OCI-LY7 (cell line): ENCODE results near the gene GABRR2. TPM values are rescaled to one million over a fixed set of nuclear protein-coding genes. Genes with fewer than 3 reads are reported as not detected.

Source experiments
- BruUV-seq: library from RNA; stranded (reverse); fragments of 400-500 nt; replicated peaks from 2 replicates; lab custom pipeline; 2021; lab: Mats Ljungman, UMichigan
- CTCF ChIA-PET: fragments of 300-600 bp; sonication (Branson Sonifier 250); formaldehyde crosslinking; loops from one replicate; lab custom pipeline; 2022; ENCODE audit warnings: antibody characterized with exemption; ENCODE audit not compliant: unreplicated experiment; lab: Charles Lee
- POLR2A ChIA-PET: fragments of 300-600 bp; sonication (Branson Sonifier 250); formaldehyde crosslinking; loops from one replicate; lab custom pipeline; 2022; ENCODE audit warnings: antibody characterized with exemption; lab: Charles Lee
- DNase-seq: peaks from one replicate; pipeline ENCODE4 v3.0.0-alpha.2; 2015; ENCODE audit warnings: low spot score
- H2AFZ ChIP-seq: fragments of 200-600 bp; sonication (generic), shearing (Covaris generic); 2 replicates; pipeline ENCODE4 v1.6.1; 2014; ENCODE audit warnings: mild to moderate bottlenecking, antibody characterized with exemption, low read length, moderate library complexity
- H3K27ac ChIP-seq: fragments of 200-600 bp; sonication (generic); 2 replicates; pipeline ENCODE4 v1.5.1; 2014; ENCODE audit warnings: mixed run types, low read depth, mild to moderate bottlenecking, moderate library complexity, low read length, inconsistent platforms; ENCODE audit not compliant: poor library complexity, severe bottlenecking
- H3K36me3 ChIP-seq: fragments of 200-600 bp; sonication (generic); 2 replicates; pipeline ENCODE4 v1.6.1; 2014; ENCODE audit warnings: mild to moderate bottlenecking, antibody characterized with exemption, low read length, moderate library complexity, mixed read lengths; ENCODE audit not compliant: insufficient read depth
- H3K4me1 ChIP-seq: fragments of 200-600 bp; sonication (generic); 2 replicates; pipeline ENCODE4 v1.5.1; 2014; ENCODE audit warnings: mild to moderate bottlenecking, low read length; ENCODE audit not compliant: insufficient read depth, poor library complexity, severe bottlenecking
- H3K4me2 ChIP-seq: fragments of 200-600 bp; sonication (generic); 2 replicates; pipeline ENCODE4 v1.6.1; 2014; ENCODE audit warnings: mild to moderate bottlenecking, low read length
- H3K4me3 ChIP-seq: fragments of 200-600 bp; sonication (generic); 2 replicates; pipeline ENCODE4 v1.5.1; 2014; ENCODE audit warnings: mild to moderate bottlenecking, low read depth, low read length; ENCODE audit not compliant: poor library complexity, severe bottlenecking
- H3K79me2 ChIP-seq: fragments of 200-600 bp; sonication (generic); 2 replicates; pipeline ENCODE4 v1.6.1; 2016; ENCODE audit warnings: low read depth, mild to moderate bottlenecking, low read length, moderate library complexity, mixed read lengths; ENCODE audit not compliant: insufficient read depth
- H3K9me2 ChIP-seq: fragments of 200-600 bp; sonication (generic); 2 replicates; pipeline ENCODE4 v1.6.1; 2016; ENCODE audit warnings: mild to moderate bottlenecking, low read length, mixed read lengths; ENCODE audit not compliant: insufficient read depth
- H3K9me3 ChIP-seq: fragments of 200-600 bp; sonication (generic); 2 replicates; pipeline ENCODE4 v1.6.1; 2014; ENCODE audit warnings: mild to moderate bottlenecking, mixed run types, low read length, mixed read lengths
- H4K20me1 ChIP-seq: fragments of 200-600 bp; sonication (generic); 2 replicates; pipeline ENCODE4 v1.6.1; 2014; ENCODE audit warnings: mild to moderate bottlenecking, antibody characterized with exemption, low read length, moderate library complexity, mixed read lengths; ENCODE audit not compliant: insufficient read depth
- CTCF ChIP-seq: fragments of 200-600 bp; sonication (generic); conservative IDR thresholded peaks from 2 replicates; pipeline ENCODE4 v1.5.1; 2014; ENCODE audit warnings: mild to moderate bottlenecking, antibody characterized with exemption, low read length, moderate library complexity, mixed read lengths
- EZH2phosphoT487 ChIP-seq: fragments of 200-600 bp; sonication (generic); IDR thresholded peaks from 2 replicates; pipeline ENCODE4 v1.6.1; 2018; ENCODE audit warnings: low read depth, borderline replicate concordance, mild to moderate bottlenecking, mixed run types, antibody characterized with exemption, low read length, moderate library complexity, mixed read lengths
- intact Hi-C: fragments of 100-400 bp; cut with micrococcal nuclease; formaldehyde crosslinking; loops from one replicate; pipeline ENCODE4 v1.10.0; 2022; ENCODE audit not compliant: unreplicated experiment
- total RNA-seq, 2 experiments: library from RNA; depleted of rRNA in 1 of 2; stranded (reverse); fragments of >200 nt in 1 of 2; shearing (Covaris generic) in 1 of 2; gene quantifications; 2 replicates each; pipeline ENCODE4 v1.2.3, GENCODE V29; 2014 to 2022

Gene GABRR2
- total RNA-seq, 2 experiments from 2014 or later = 5.2 to 7.0 TPM

GRCh38 chr6:89257781-89258180 is 57.3 kb downstream of the GABRR2 start:
- BruUV-seq = no TSS peak
- Histone ChIP-seq H3K27ac (no peak overlapping the region), H3K4me2 (no peak overlapping the region), H3K9me3 (no peaks in the 10 kb centered on the region), H4K20me1 (no peaks in the 10 kb centered on the region), H3K4me3 (no peak overlapping the region), H3K79me2 (no peaks in the 10 kb centered on the region), H3K9me2 (no peaks in the 10 kb centered on the region), H2AFZ (no peak overlapping the region), H3K36me3 (no peaks in the 10 kb centered on the region), H3K4me1 (peaks cover 29% of the 10 kb centered on the region)
- DNase-seq = no peak
- POLR2A ChIA-PET = interaction anchor here (0.7 kb wide), 1 partner anchor 64 kb away, joined by 4 read pairs; no protein-coding TSS in a partner anchor
- intact Hi-C loops = no loop called here
- CTCF ChIA-PET = no interaction called here
- TF ChIP-seq CTCF (no peak), EZH2phosphoT487 (no peak)

DNA sequence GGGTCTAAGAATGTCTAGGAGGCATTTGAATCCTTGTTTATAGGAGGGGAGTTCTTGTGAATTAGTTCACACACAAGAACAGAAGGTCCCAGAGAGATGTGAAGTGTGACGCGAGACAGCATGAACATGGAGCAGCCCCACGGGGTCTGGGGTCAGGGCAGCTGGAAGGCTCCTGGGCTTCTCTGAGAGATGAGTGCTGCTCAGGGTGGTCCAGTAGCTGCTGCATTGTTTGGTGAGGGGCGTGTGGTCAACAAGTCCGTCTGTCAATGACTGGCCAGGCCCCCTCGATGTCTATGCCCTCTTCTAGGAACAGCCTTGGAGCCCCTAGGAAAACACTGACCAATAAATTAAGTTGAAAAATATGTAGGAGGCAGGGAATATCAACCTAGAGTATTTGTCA is 57.8 kb downstream of the GABRR2 start:
- Histone ChIP-seq H3K4me2 (no peak overlapping the region), H3K79me2 (no peaks in the 10 kb centered on the region), H3K27ac (no peak overlapping the region), H3K9me2 (no peaks in the 10 kb centered on the region), H4K20me1 (no peaks in the 10 kb centered on the region), H3K36me3 (no peaks in the 10 kb centered on the region), H2AFZ (no peak overlapping the region), H3K4me1 (peaks cover 29% of the 10 kb centered on the region), H3K4me3 (no peak overlapping the region), H3K9me3 (no peaks in the 10 kb centered on the region)
- no peak for DNase-seq
- ChIA-PET CTCF (interaction anchor here (0.7 kb wide), 1 partner anchor 179 kb away, joined by 5 read pairs; no protein-coding TSS in a partner anchor), POLR2A (no interaction called here)
- TF ChIP-seq EZH2phosphoT487 = no peak
- TF ChIP-seq CTCF = no peak
- TSS peak; percentile 46 for BruUV-seq
- intact Hi-C loops = no loop called here

GRCh38 chr6:89255417-89255816 is 59.7 kb downstream of the GABRR2 start:
- no TSS peak for BruUV-seq
- no peaks in the 10 kb centered on the region for H3K79me2 ChIP-seq

More at GRCh38 chr6:89255417-89255816, 59.7 kb downstream of the GABRR2 start:
- Histone ChIP-seq H3K9me3 (no peaks in the 10 kb centered on the region), H3K27ac (no peak overlapping the region), H3K36me3 (no peaks in the 10 kb centered on the region), H3K4me2 (no peak overlapping the region), H4K20me1 (no peaks in the 10 kb centered on the region), H3K4me3 (no peak overlapping the region), H3K9me2 (no peaks in the 10 kb centered on the region), H2AFZ (no peak overlapping the region), H3K4me1 (peaks cover 19% of the 10 kb centered on the region)
- ChIA-PET POLR2A (no interaction called here), CTCF (no interaction called here)
- TF ChIP-seq CTCF (no peak), EZH2phosphoT487 (no peak)
- intact Hi-C loops = no loop called here
- DNase-seq = no peak
